Measurements from ENCODE around the gene LYPD6B. TPM values are rescaled to one million over a fixed set of nuclear protein-coding genes. Genes with fewer than 3 reads are reported as not detected.

Gene LYPD6B
- total RNA-seq, 2 donors from 2014 or later, result 12.6 to 14.5 TPM

GRCh38 chr2:149132339-149132738 is 93.8 kb downstream of the LYPD6B start:
- no peaks in the 10 kb centered on the region for H3K36me3 ChIP-seq (ENCODE audit: control insufficient read depth, insufficient read depth, low read length)
- peaks cover 95% of the 10 kb centered on the region for H3K27me3 ChIP-seq (ENCODE audit: control insufficient read depth, insufficient read depth, low read length, poor library complexity, severe bottlenecking)
- Mint-ChIP-seq H3K27ac (no peak overlapping the region), H3K4me1 (peaks cover 2% of the 10 kb centered on the region), H3K9me3 (no peaks in the 10 kb centered on the region), H3K27me3 (ENCODE audit: insufficient read depth) (peaks cover 77% of the 10 kb centered on the region), H3K36me3 (ENCODE audit: low read depth) (no peaks in the 10 kb centered on the region), H3K4me3 (no peak overlapping the region)
- DNase-seq, result no peak
- no peak overlapping the region for H3K9ac ChIP-seq (ENCODE audit: extremely low read depth, low read length, poor library complexity, severe bottlenecking)
- H3K9me3 ChIP-seq (ENCODE audit: control insufficient read depth, low read length), result no peaks in the 10 kb centered on the region
- 60 to 67% methylated on average over 3 of the region's 3 CpGs for WGBS, 2 experiments (ENCODE audit: insufficient coverage in 1 of 2, insufficient read length in 1 of 2)
- no peak for TF ChIP-seq CTCF (conservative IDR thresholded peaks at IDR 0.05)
- no peak overlapping the region for H3K27ac ChIP-seq (ENCODE audit: low read depth, low read length)
- no peak overlapping the region for H3K4me3 ChIP-seq (ENCODE audit: low read length)
- H3K4me1 ChIP-seq (ENCODE audit: control insufficient read depth, insufficient read depth, low read length), result no peaks in the 10 kb centered on the region

GRCh38 chr2:149132901-149133300 is 94.4 kb downstream of the LYPD6B start:
- DNase-seq, result no peak
- no peaks in the 10 kb centered on the region for H3K36me3 ChIP-seq (ENCODE audit: control insufficient read depth, insufficient read depth, low read length)
- H3K36me3 Mint-ChIP-seq (ENCODE audit: low read depth), result no peaks in the 10 kb centered on the region
- no peak overlapping the region for H3K27ac Mint-ChIP-seq
- H3K9me3 Mint-ChIP-seq, result no peaks in the 10 kb centered on the region
- no peaks in the 10 kb centered on the region for H3K9me3 ChIP-seq (ENCODE audit: control insufficient read depth, low read length)
- no peak overlapping the region for H3K4me3 ChIP-seq (ENCODE audit: low read length)
- H3K4me1 Mint-ChIP-seq, result peaks cover 2% of the 10 kb centered on the region
- no peak overlapping the region for H3K4me3 Mint-ChIP-seq
- H3K27ac ChIP-seq (ENCODE audit: low read depth, low read length), result no peak overlapping the region
- H3K27me3 ChIP-seq (ENCODE audit: control insufficient read depth, insufficient read depth, low read length, poor library complexity, severe bottlenecking), result peaks cover 95% of the 10 kb centered on the region
- no peak overlapping the region for H3K9ac ChIP-seq (ENCODE audit: extremely low read depth, low read length, poor library complexity, severe bottlenecking)
- WGBS, 2 experiments (ENCODE audit: insufficient coverage in 1 of 2, insufficient read length in 1 of 2), result 88 to 91% methylated on average over 1 of the region's 1 CpG
- H3K4me1 ChIP-seq (ENCODE audit: control insufficient read depth, insufficient read depth, low read length), result no peaks in the 10 kb centered on the region
- TF ChIP-seq CTCF (conservative IDR thresholded peaks at IDR 0.05), result no peak
- H3K27me3 Mint-ChIP-seq (ENCODE audit: insufficient read depth), result peaks cover 74% of the 10 kb centered on the region

- H3K36me3 ChIP-seq (ENCODE audit: control insufficient read depth, insufficient read depth, low read length), result no peaks in the 10 kb centered on the region
- no peaks in the 10 kb centered on the region for H3K4me1 ChIP-seq (ENCODE audit: control insufficient read depth, insufficient read depth, low read length)
- H3K27me3 ChIP-seq (ENCODE audit: control insufficient read depth, insufficient read depth, low read length, poor library complexity, severe bottlenecking), result peaks cover 95% of the 10 kb centered on the region
- no peaks in the 10 kb centered on the region for H3K9me3 ChIP-seq (ENCODE audit: control insufficient read depth, low read length)
- H3K4me3 ChIP-seq (ENCODE audit: low read length), result no peak overlapping the region
- no peak for TF ChIP-seq CTCF (conservative IDR thresholded peaks at IDR 0.05)
- DNase-seq, result no peak
- 79 to 89% methylated on average over 3 to 4 of the region's 5 CpGs for WGBS, 2 experiments (ENCODE audit: insufficient coverage in 1 of 2, insufficient read length in 1 of 2)
- Mint-ChIP-seq H3K27me3 (ENCODE audit: insufficient read depth) (peaks cover 74% of the 10 kb centered on the region), H3K9me3 (no peaks in the 10 kb centered on the region), H3K4me3 (no peak overlapping the region), H3K4me1 (peaks cover 2% of the 10 kb centered on the region), H3K27ac (no peak overlapping the region), H3K36me3 (ENCODE audit: low read depth) (no peaks in the 10 kb centered on the region)
- H3K27ac ChIP-seq (ENCODE audit: low read depth, low read length), result no peak overlapping the region
- H3K9ac ChIP-seq (ENCODE audit: extremely low read depth, low read length, poor library complexity, severe bottlenecking), result no peak overlapping the region
These were observed 95.9 kb downstream of the LYPD6B start for GRCh38 chr2:149134335-149134923.
